Activated naive CD8-positive, alpha-beta T cell treated with anti-CD3 and anti-CD28 coated beads, Interleukin-2, amount 50 U/mL, for 16 hours (primary cell): ENCODE data around the gene LINGO3.
"Not testable (repeated sequence)": the region's sequence is repeated elsewhere in the genome, so short reads cannot be mapped to it uniquely, and the experiment has no call there.

Experiments used
- DNase-seq: peaks from one replicate; pipeline ENCODE4 v3.0.0-alpha.2; 2020; ENCODE audit warnings: low read depth, low spot score

The LINGO3 gene

GRCh38 chr19:2282062-2282861, 25.7 kb downstream of the LINGO3 start, which contains the start of gene PEAK3:
Gene PEAK3, minus strand, starts transcription at chr19:2282175. Its CDS starts 1,244 bp downstream, at chr19:2280931.
- DNase-seq = no peak

- DNase-seq = not testable (repeated sequence)
These were observed 26.5 kb downstream of the LINGO3 start for GRCh38 chr19:2281265-2282061.

GRCh38 chr19:2280633-2281264, 27.2 kb downstream of the LINGO3 start:
- DNase-seq = no peak

DNA sequence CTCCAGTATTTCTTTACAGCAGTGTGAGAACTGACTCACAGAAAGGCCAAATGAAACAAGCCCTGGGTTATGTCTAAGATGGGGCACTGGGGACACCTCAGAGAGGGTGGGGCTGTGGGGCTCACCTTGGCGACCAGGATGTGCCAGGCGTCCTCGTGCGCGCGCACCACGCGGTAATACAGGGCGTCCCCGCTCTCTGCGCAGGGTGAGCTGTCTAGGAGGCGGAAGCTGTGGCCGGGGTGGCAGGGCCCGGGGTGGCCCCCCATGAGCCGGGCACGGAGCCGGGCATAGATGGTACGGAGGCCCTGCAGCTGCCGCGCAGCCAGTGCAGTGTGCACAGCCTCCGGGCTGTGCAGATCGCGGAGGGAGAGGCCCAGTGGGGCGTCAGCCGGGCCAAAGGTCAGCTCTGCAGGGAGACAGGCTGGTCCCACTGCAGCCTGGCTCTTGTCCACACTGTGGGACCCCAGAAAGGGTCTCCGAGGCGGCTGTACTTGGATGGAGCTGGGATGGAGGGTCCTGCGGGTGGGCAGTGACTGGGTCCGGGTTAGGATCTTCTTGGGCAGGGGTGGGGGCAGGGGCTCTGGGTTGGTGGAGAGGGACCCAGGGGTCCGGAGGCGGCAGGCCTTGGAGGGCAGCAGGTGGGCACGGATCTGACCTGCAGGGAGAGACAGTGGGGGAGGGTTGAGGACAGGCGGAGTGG, 29.3 kb downstream of the LINGO3 start:
- DNase-seq = no peak

GRCh38 chr19:2277138-2277537, 30.8 kb downstream of the LINGO3 start:
- no peak for DNase-seq

DNA sequence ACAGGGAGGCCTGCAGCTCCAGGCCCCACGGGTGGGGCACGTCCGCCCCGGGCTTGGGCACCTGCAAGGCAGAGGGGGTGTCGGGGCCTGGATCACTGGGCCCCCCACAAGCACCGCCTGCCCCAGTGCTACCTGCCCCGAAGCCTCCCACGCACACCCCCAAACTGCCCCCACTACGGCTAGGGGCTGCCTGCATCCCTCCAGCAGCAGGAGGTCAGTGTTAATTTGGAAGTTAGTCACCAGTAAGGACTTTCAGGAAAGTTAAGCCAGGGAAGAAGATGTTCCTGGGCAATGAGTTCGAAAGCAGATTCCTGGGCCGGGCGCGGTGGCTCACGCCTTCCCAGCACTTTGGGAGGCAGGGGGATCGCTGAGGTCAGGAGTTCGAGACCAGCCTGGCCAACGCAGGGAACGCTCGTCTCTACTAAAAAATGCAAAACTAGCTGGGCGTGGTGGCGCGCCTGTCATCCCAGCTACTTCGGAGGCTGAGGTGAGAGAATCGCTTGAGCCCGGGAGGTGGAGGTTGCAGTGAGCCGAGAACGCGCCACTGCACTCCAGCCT, 31.4 kb downstream of the LINGO3 start:
- no peak for DNase-seq

DNA sequence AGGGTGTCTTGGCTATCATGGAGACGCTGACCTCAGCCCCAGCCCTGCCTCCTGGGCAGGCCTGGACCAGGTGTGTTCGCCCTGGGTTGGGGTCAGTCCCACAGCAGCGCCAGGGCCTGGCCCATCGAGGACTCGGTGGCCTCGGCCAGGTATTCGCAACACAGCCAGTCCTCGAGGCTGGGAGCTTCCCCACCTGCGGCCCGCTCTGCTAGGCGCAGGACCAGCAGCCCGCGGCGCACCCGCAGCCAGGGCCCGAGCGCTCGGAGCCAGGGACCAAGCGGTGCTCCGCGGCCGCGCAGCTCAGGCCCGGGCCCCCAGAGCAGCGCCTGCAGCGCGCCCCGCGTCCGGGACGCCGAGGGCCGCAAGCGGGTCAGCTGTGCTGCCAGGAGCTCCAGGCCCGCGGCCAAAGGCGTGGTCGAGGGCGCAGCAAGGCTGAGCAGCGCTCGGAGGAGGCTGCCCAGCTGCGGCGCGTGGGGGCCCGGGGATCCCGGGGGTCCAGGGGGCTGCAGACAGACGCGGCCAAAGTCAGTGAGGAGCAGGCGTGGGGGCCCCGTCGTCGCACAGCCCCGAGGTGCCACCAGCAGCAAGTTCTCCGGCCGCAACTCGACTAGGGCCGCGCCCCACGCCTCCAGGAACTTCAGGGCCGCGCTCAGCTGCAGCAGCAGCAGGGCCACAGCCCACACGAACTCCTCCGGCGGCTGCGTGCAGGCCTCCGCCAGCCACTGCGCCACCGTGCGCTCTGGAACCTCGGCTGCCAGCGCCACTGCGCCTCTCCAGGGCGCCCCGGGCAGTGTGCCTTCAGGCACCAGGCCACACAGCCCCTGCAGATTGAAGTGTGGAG, 32.1 kb downstream of the LINGO3 start:
- DNase-seq = no peak

DNA sequence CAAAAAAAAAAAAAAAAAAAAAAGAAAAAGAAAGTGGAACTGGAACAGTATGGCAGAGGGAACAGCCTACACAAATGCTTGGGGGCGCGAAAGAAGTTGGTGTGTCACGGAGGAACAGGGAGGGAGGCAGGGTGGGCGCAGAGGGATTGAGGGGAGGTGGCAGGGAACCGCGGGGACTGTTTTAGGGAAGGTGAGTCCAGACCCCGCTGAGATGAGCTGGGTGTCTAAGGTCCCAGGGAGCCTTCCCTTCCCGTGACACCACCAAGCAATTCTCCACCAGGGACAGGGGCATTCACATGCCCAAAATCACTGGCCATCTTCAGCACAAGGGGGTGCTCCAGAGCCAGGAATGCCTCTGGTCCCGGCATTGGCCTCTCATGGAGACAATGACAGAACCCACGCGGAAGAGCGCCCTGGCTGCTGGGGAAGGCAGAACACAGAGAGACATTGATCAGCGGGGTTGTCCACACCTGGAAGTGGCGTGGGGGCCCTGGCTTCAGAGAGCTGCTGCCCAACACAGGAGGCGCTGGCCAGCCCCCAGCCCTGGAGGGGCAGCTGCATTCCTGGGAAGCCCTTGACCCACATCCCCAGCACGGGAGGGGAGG, 32.9 kb downstream of the LINGO3 start:
- DNase-seq = no peak

DNA sequence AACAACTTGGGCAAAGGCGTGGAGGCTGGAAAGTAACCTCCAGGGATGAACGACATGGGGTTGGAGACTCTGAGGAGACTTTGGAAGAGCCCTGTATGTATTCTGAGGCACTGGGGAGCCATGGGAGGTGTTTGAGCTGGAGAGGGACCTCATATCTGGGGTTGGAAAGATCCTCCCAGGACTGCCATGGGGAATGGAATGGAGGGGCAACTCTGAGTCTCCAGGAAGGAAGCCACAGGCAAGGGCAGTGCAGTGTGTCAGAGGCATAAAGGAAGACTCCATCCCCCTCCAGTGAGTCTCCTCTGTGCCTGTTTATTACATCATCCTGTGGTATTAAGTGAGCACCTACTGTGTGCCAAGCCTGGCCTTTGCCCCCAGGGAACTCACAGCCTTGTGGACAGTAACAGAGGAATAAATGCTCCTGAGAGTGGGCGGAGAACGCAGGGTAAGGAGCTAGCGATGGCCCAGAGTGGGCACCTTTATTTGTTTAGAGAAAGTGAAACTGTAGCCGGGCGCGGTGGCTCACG, 33.7 kb downstream of the LINGO3 start:
- no peak for DNase-seq

DNA sequence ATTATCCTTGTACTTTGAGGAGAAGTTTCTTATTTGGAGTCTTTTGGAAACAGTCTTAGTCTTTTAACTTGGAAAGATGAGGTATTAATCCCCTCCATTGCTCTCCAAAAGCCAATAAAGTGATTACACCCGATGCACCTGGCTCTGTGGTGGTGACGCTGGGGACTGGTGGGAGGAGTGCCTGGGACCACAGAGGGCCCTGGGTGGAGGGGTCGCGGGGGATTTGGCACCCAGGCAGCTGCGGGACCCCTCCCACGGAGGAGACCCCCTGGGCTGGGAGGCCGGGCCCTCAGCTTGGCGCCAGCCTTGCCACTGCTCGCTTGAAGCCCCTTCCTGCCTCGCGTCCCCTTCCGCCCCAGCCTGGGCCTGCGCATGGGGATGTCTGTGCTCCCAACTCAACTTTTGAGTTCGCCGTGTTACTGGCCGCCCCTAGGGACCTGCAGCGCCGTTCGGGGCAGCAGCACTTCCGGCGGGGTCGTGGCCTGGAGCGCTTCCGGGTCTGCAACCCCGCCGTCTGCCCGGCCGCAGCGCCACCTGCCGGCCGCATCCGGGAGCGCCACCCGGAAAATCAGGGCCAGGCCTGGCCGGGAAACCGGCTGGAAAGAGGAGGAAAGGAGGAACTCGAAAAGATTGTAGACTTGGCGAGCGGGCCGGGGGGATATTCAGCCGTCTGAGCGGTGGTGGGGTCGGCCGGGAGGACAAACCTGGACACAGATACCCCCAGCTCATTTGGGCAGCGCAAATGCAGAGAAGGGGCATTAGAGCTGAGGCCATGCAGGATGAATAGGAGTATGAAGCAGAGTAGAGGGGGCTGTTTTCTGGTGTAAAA, 34.4 kb downstream of the LINGO3 start:
- peak; percentile 53 for DNase-seq

DNA sequence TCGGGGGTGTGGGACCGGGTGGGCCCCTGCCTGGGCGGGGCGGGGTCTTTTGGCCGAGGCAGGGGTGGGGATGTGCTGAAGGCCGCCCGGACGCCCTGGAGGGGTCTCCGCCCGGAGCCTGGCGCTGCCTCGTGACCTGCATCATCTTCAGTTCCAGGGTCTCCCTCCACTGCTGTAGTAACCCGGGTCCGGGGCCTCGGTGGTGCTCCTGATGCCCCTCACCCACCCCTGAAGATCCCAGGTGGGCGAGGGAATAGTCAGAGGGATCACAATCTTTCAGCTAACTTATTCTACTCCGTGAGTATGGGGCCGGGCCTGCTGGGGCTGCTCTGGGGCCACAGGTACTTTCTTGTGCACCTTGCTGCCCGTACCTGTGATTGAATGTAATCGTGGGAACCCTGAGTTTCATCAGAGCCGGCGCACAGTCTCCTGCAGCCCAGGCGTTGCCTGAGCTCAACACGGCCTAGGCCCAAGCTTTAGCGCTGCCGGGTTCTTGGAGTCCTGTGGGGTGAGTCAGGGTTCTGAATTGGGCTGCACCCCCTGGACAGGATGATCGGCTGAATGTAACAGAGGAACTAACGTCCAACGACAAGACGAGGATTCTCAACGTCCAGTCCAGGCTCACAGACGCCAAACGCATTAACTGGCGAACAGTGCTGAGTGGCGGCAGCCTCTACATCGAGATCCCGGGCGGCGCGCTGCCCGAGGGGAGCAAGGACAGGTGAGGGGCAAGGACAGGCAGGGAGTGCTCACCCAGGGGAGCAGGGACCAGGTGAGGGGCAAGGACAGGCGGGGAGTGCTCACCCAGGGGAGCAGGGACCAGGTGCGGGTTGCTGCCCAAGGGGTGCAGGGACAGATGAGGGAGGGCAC, 36.5 kb downstream of the LINGO3 start:
- no peak for DNase-seq

GRCh38 chr19:2270423-2271233, 37.3 kb downstream of the LINGO3 start:
- peak; percentile 38 for DNase-seq

GRCh38 chr19:2270157-2270422, 37.9 kb downstream of the LINGO3 start:
- DNase-seq = no peak

DNA sequence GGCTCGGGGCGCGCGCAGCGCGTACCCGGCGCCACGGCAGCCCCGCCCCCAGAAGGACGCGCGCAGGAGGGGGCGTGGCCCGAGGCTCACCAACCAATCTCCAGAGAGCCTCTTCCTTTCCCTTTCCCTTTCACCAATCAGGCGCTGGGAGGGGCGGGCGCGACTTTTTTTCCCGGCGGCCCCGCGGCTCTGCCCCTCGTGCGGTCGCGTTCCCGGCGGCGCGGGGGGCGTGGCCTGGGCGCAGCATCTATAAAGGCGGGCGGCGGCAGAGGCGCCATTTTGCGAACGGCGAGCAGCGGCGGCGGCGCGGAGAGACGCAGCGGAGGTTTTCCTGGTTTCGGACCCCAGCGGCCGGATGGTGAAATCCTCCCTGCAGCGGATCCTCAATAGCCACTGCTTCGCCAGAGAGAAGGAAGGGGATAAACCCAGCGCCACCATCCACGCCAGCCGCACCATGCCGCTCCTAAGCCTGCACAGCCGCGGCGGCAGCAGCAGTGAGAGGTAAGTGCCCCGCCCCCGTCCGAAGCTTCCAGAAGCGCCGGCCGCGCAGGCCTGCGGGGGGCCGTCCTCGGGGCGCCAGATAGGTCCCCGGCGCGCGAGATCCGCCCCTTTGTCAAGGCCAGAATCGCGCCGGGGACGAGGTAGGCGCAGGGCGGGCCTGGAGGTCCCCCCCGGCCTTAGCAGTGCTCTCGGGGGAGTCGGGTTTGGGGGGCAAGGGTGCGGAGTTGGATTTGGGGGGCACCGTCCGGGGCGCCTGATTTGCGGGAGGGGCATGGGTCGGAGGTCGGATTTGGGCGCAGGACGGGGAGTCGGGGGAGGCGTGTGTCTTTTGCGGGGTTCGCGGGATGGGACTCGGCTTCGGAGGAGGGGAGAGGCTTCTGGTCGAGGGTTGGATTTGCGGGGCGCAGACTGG, 38.5 kb downstream of the LINGO3 start:
- DNase-seq = peak; percentile 97

DNA sequence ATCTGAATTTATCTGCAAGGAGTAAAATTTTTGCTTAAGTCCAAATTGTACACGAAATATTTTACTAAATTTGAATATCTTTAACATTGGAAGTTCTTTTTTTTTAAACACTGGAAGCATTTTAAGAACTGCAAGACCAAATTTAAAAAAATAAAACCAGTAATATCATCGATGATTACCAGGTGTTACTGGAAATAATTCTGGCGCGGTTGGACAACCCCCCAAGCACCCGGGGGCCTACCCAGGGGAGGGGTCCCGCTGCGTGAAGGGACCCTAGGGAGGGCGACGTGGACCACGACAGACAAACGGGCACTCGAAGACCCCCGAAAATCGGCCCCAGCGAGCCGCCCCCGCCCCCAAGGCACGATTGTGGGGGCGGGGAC, 39.1 kb downstream of the LINGO3 start:
- no peak for DNase-seq

- DNase-seq = no peak
These were observed 39.5 kb downstream of the LINGO3 start for GRCh38 chr19:2268480-2268830.
